Transverse colon (tissue), 3 donors: Measurements from ENCODE around the gene GJC1.

Experiments used
- CTCF ChIP-seq, 5 experiments: fragments of 200-600 bp in 3 of 5; fragments of 450-650 bp in 2 of 5; sonication (generic) in 3 of 5; IDR thresholded peaks; 1 replicate in 2 of 5; 2 replicates in 3 of 5; pipeline ENCODE4 v1.5.1; 2016 to 2017; ENCODE audit warnings: antibody characterized with exemption in 5 of 5, inconsistent platforms in 3 of 5, mild to moderate bottlenecking in 2 of 5, moderate library complexity in 1 of 5
- POLR2A ChIP-seq: fragments of 450-650 bp; IDR thresholded peaks from one replicate; pipeline ENCODE4 v1.6.1; 2016; ENCODE audit warnings: antibody characterized with exemption, mild to moderate bottlenecking, moderate library complexity

GRCh38 chr17:44754276-44754675 lies 75.8 kb downstream of the GJC1 start:
- TF ChIP-seq CTCF (IDR thresholded peaks at IDR 0.05) (no peak), POLR2A (no peak)
